ENCODE measurements around the gene ARL17B. TPM values are rescaled to one million over a fixed set of nuclear protein-coding genes. Genes with fewer than 3 reads are reported as not detected.

ARL17B gene
- total RNA-seq = 16.8 TPM

GRCh38 chr17:46361755-46362154, at the start of gene ARL17B:
Gene ARL17B (minus strand): TSS chr17:46361766. CDS start chr17:46358397, 3,369 bp downstream.

GRCh38 chr17:46294831-46295230, 66.7 kb downstream of the ARL17B start, which contains the start of gene LRRC37A:
Gene LRRC37A (plus strand): TSS chr17:46295131. CDS start chr17:46295134, 3 bp downstream.

Small RNA genes within 50 kb of the gene (small RNA-seq; reads per million reads assigned to genes)
- gene RN7SL656P = not detected

Other genes with a start within 250 kb of the ARL17B start
- gene KANSL1, start 168.3 kb downstream of the ARL17B start, total RNA-seq = 152 TPM
- 4.6 TPM for gene LRRC37A, start 66.6 kb downstream of the ARL17B start, total RNA-seq
- 14.8 TPM for gene LRRC37A2, start 150.7 kb upstream of the ARL17B start, total RNA-seq
- 16.6 TPM for gene ARL17A, start 217.9 kb upstream of the ARL17B start, total RNA-seq
- gene NSF, start 228.9 kb upstream of the ARL17B start, total RNA-seq = 216 TPM